Stimulated activated CD8-positive, alpha-beta memory T cell treated with anti-CD3 and anti-CD28 coated beads, Interleukin-4, amount 100 ng/mL, for 48 hours (primary cell): ENCODE data around the gene CEP70.
"Not testable (repeated sequence)": the region's sequence is repeated elsewhere in the genome, so short reads cannot be mapped to it uniquely, and the experiment has no call there.

ENCODE experiments used
- DNase-seq: peaks from one replicate; pipeline ENCODE4 v3.0.0-alpha.2; 2020

Gene CEP70

DNA sequence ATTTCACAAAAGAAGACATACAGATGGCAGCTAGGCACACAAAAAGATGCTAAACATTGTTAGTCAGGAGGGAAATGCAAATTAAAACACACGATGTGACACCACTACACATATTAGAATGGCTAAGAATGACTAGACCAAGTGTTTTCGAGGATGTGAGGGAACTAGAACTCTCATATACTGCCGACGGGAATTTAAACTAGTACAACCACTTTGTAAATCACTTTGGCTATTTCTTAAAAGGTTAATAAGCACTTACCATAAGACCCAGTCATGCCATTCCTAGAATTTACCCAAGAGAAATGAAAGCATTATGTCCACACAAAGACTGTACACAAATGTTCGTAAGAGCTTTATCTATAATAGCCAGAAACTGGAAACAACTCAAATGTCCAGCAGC lies 5.6 kb downstream of the CEP70 start:
- DNase-seq: no peak

DNA sequence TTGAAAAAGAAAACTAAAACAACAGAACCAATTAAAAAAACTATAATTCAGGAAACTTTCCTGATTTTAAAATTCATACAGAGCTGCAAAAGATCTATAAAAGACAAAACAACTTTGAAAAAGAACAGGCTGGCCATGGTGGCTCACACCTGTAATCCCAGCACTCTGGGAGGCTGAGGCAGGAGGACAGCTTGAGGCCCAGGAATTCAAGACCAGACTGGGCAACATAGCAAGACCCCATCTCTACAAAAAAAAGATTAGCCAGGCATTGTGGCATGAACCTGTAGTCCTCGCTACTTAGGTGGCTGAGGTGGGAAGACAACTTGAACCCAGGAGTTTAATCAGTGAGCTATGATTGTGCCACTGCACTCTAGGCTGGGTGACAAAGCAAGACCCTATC lies 6.7 kb downstream of the CEP70 start:
- no peak for DNase-seq

DNA sequence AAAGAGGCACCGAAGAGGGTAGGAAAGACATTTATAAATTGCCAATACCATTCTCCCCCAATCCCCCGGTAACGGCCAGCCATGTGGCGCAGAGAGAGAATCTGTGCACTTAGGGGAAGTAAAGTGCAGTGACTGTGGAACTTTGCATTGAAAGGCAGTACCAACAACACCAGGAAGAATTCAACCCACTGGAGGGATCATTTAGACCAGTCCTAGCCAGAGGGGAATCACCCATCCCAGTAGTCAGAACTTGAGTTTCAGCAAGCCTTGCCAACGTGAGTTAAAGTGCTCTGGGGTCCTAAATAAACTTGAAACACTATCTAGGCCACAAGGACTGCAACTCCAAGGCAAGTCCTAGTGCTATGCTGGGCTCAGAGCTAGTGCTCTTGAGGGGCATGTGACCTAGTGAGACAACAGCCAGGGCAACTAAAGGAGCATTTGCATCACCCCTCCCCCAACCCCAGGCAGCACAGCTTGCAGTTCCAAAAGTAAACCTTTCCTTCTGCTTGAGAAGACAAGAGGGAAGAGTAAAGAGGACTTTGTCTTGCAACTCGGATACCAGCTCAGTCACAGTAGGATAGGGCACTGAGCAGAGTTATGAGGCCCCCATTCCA lies 15.0 kb downstream of the CEP70 start:
- no peak for DNase-seq

DNA sequence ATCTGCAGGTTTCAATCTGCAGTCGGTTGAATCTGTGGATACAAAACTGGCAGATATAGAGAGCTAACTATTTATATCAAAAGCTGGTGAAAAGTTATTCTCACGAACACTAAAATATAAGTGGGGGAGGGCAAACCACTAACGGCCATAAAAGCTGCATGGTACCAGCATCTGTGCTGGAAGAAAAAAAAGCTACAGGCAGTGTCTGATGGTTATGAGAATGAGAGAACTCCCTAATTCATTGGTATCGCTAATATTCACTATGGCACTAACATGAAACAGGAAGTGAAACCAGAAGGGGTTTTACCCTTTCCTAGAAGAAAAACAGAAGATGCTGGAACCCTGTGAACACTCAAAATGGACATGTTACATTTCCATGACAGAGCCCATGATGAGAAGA lies 15.9 kb downstream of the CEP70 start:
- DNase-seq: no peak

DNA sequence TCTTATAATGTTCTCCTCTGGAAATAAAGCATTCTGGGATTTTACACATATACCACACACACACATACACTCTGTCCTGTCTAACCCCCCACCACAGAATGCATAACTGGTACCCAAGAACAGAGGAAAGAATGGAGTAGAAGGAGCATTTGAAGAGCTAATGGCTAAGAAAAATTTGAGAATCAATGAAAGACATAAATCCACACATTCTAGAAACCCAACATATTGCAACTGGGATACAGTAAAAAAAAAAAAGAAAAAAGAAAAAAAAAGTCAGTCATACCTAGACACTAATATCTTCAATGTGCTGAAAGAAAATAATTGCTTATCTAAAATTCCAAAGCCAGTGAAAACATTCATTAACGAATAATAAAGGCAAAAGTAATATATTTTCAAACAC lies 20.9 kb downstream of the CEP70 start:
- DNase-seq: no peak

DNA sequence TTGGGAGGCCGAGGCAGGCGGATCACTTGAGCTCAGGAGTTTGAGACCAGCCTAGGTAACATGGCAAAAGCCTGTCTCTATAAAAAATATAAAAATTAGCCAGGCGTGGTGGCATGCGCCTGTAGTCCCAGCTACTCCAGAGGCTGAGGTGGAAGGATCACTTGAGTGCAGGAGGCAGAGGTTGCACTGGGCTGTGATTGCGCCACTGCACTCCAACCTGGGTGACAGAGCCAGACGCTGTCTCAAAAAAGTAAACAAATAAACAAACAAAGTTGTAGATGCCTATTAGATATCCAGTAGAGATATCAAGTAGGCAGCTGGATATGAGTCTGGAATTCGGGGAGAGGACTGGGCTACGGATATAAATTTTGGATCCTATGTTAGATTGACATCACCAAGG lies 24.4 kb downstream of the CEP70 start:
- DNase-seq: not testable (repeated sequence)

DNA sequence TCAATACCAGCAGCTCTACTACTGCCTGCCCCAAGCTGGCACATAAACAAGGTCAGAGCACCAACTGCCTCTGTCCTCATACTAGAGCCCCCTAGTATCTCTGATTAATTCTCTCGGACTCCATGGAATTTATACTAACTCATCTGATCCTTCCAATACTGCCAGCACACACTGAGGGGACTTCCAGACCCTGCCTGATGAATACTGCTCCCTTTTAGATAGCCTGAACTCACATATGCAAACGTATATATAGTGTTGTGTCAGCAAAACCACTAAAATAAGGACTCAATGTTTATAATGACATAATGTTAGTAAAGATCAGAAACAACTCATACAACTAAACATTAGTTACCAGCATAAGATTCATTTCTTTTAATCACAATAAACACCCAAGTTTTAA lies 25.0 kb downstream of the CEP70 start:
- DNase-seq: no peak

DNA sequence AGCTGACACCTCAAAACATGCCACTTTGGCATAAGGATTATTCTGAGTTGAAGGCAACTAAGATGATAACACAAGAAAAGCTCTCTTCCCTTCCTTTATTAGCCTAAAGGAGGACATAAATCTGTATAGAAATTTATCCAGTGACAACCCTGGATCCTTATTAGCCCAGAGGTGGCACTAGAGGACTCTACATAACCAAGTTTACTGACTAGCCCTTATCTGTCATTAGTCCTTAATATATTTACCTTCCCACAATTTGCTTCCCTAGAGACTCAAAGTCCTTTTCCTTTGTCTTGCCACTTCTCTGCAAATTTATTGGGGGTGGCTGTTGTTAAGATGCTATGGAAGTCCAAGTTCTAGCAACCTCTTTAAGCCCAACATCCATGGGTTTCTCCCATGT lies 26.7 kb downstream of the CEP70 start:
- no peak for DNase-seq

DNA sequence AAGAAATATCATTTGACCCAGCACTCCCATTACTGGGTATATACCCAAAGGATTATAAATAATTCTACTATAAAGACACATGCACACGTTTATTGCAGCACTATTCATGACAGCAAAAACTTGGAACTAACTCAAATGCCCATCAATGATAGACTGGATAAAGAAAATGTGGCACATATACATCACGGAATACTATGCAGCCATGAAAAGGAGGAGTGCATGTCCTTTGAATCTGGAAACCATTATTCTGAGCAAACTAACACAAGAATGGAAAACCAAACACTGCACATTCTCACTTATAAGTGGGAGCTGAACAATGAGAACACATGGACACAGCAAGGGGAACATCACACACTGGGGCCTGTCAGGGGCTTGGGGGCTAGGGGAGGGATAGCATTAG lies 27.8 kb downstream of the CEP70 start:
- DNase-seq: not testable (repeated sequence)

DNA sequence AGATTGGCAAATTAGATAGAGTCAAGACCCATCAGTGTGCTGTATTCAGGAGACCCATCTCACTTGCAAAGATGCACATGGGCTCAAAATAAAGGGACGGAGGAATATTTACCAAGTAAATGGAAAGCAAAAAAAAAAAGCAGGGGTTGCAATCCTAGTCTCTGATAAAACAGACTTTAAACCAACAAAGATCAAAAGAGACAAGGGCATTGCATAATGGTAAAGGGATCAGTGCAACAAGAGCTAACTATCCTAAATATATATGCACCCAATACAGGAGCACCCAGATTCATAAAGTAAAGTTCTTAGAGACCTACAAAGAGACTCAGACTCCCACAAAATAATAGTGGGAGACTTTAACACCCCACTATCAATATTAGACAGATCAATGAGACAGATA lies 31.2 kb downstream of the CEP70 start:
- DNase-seq: not testable (repeated sequence)

DNA sequence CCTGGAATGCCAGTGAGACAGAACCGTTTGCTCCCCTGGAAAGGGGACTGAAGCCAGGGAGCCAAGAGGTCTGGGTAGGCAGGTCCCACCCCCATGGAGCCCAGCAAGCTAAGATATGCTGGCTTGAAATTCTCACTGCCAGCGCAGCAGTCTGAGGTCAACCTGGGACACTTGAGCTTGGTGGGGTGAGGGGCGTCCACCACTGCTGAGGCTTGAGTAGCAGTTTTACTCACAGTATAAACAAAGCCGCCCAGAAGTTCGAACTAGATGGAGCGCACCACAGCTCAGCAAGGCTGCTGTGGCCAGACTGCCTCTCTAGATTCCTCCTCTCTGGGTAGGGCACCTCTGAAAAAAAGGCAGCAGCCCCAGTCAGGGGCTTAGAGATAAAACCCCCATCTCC lies 33.6 kb downstream of the CEP70 start:
- DNase-seq: no peak

DNA sequence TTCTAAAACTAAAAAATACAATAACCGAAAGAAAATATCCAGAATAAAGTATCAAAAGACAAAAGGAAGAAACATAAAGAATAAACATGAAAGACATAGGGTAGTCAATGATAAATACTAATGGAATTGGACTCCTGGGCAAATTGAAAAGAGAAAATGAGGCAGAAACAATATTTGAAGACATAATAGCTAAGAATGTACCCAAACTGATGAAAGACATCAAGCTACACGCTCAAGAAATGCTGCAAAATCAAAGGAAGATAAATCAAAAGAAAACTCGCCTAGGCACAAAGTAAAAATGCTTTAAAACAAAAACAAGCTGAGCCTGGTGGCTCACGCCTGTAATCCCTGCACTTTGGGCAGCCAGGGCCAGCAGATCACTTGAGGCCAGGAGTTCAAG lies 34.9 kb downstream of the CEP70 start:
- no peak for DNase-seq

DNA sequence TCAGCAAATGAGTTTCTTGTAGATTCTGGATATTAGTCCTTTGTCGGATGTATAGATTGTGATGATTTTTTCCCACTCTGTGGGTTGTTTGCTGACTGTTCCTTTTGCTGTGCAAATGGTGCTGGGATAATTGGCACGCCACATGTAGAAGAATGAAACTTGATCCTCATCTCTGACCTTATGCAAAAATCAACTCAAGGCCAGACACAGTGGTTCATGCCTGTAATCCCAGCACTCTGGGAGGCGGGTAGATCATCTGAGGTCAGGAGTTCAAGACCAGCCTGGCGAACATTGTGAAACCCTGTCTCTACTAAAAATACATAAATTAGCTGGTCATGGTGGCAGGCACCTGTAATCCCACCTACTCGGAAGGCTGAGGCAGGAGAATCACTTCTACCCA lies 39.3 kb downstream of the CEP70 start:
- DNase-seq: not testable (repeated sequence)

DNA sequence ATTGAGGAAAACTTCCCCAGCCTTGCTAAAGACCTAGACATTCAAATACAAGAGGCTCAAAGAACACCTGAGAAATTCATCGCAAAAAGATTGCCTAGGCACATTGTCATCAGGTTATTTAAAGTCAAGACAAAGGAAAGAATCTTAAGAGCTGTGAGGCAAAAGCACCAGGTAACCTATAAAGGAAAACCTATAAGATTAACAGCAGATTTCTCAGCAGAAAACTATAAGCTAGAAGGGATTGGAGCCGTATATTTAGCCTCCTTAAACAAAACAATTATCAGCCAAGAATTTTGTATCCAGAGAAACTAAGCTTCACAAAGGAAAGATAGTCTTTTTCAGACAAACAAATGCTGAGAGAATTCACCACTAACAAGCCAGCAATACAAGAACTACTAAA lies 43.1 kb downstream of the CEP70 start:
- DNase-seq: not testable (repeated sequence)

DNA sequence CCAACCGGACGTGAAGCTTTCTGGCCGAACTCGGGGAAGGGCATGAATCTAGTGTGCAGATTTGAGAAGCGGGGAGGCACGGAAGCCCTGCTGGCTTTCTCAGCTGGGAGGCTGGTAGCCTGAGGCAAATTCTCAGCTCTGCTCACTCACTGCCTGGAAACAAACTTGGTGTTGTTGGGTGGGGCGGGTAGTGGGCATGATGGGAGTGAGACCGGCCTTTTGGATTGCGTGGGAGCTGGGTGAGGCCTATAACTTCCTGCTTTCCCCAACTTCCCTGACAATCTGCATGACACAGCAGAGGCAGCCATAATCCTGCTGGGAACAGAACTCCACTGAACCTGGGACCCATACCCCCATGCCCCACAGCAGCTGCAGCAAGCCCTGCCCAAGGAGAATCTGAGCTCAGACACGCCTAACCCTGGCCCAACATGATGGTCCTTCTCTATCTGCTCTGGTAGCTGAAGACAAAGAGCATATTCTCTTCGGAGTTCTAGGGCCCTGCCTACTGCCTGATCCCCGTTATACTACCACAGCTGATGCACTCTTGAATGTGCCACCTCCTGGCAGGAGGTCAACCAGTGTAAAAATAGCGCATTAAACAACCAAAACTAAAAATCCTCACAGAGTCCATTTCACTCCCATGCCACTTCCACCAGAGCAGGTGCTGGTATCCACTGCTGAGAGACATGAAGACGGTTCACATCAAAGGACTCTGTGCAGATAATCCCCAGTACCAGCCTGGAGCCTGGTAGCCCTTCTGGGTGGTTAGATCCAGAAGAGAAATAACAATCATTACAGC lies 44.7 kb downstream of the CEP70 start:
- no peak for DNase-seq

DNA sequence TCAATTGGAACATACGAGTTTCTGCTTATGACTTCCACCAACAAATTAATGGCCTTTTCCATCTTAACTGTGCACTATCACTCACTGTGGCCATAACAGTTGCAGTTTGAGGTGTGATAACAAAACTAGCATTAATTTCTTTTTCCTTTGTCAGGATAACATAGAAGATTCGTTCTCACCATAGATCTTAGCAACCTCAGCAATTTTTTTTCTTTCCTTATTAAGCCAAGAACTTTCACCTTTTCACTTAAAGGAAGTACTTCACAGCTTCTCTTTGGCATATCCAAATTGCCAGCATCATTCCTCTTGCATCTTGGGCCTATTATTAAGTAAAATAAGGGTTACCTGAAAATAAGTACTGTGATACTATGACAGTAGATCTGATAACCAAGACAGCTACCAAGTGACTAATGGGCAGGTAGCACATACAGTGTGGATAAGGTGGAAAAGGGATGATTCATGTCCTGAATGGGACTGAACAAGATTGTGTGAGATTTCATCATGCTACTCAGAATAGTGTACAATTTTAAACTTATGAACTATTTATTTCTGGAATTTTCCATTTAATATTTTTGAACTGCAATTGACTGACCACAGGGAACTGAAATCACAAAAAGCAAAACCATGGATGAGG lies 46.6 kb downstream of the CEP70 start:
- no peak for DNase-seq

DNA sequence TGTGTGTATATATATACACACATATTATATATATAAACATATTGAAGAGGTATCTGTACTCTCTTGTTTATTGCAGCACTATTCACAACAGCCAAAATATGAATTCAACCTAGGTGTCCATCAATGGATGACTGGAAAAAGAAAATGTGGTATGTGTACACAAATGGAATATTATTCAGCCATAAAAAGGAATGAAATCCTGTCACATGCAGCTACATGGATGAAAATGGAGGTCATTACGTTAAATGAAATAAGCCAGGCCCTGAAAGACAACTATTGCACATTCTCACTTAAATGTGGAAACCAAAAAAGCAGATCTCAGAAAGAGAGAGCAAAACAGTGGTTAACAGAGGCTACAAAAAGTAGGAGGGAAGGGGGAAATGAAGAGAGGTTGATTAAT lies 49.5 kb downstream of the CEP70 start:
- no peak for DNase-seq

DNA sequence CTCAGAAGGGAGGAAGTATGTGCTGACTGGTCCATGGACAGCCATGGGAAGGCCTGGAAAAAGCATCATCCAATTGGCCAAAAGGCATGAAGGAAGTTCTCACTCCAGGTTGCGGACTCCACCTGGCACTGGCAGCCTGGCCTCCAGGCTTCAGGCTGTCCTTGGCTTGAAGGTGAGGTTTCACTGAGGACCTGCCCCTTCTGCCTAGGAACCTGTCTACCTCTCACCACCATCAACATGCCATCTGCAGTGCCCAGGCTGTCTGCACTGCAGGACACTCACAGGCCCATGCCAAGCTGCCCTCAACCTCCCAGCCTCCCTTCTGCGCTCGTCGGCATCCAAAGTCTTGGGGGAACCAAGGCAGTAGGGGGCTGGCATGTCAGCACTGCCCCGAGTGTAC lies 51.1 kb downstream of the CEP70 start:
- no peak for DNase-seq

DNA sequence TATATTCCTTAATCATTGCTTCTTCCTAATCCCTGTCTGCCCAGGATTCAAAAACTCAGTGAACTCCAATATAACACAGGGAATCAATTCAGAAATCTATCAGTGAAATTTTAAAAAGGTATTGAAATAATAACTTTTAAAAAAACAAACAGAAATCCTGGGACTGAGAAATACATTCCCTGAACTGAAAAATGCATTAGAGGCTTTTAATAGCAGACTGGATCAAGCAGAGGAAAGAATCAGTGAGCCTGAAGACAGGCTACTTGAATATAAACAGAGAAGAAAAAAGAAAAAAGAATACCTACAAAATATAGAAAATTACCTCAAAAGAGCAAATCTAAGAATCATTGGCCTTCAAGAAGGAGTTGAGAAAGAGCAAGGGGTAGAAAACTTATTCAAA lies 54.7 kb downstream of the CEP70 start:
- no peak for DNase-seq

DNA sequence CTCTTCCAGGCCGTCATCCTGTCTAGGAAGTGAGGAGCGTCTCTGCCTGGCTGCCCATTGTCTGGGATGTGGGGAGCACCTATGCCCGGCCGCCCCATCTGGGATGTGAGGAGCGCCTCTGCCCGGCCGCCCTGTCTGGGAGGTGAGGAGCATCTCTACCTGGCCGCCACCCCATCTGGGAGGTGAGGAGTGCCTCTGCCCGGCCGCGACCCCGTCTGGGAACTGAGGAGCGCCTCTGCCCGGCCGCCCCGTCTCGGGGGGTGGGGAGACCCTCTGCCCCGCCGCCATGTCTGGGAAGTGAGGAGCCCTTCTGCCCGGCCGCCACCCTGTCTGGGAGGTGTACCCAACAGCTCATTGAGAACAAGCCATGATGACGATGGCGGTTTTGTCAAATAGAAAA lies 72.6 kb downstream of the CEP70 start:
- not testable (repeated sequence) for DNase-seq

DNA sequence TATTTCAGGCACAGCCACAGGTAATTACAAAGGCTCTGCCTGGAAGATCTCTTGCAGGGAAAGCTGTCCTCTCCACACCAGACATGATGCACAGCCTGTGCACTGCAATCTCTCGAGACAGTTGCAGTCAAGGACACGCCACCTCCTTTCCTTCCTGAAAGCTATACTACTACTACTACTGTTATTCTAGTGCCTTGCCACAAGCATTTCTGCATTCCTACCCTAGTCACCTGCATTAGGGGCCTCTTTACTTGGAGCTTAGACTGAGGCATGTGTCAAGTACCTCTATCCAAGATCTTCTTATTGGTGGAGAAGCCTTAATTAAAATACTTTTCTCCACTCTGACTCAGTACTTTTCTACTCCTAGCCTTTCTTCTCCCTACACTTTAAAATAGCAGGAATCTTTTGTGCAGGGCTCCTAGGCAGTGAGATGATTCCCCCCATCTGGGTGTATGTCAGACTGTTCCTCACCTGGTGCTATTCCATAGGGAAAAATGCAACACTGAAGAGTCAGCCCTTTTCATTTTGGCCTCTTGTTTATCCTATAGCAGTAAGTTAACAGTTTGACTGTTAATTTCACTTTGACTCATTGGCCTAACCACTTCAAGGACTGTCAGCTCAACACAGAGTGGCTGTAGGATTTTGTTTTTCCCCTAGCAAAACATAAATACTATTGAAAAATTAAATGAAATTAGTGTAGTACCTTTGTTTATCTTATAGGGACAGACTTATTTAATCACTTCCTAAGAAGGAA lies 80.8 kb downstream of the CEP70 start:
- DNase-seq: no peak

DNA sequence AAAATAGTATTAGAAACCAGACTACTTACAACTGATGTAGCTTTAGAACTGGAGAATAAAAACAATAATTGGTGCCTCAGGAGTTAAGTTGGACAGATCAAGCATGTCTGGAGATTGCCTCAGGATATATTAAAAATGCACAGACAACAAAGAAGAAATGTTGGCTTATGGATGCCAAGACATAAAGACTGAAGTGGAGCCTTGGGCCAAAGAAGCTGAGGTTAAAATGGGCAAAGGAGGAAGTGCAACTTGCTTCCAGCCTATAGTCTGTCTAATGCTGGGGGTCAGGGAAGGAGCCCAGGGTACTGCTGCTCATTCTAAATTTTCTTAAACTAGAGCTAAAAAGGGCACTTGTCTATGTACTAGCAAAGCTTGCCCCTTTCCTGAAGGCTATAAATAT lies 82.1 kb downstream of the CEP70 start:
- no peak for DNase-seq

DNA sequence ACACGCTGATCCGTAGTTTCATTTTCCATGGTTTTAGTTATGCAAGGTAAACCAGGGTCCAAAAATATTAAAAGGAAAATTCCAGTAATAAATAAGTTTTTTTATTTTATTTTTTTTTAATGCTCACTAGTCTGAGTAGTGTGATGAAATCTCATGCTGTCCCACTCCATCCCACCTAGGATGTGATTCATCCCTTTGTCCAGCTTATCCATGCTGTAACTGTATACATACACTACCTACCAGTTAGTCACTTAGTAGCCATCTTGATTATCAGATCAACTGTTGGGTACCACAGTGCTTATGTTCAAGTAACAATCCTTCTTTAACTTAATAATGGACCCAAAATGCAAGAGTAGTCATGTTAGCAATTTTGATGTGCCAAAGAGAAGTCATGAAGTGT lies 84.5 kb downstream of the CEP70 start:
- DNase-seq: no peak

DNA sequence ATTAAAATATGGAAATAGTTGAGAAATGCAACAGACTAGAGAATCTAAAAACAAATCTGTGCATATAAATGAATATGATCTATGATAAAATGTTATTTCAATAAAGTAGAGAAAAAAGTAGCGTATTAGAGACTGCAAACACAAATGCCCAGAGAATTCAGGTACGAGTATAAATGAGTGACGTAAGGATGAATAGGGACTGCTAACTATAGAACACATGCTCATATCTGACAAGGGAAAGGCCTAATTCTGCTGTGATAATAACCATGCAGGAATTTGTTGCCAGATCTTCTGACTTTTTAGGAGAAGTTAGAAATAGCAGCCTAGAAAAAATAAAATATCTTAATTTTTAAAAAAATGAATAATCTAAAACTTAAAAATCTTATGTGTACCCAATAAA lies 86.5 kb downstream of the CEP70 start:
- no peak for DNase-seq
